OCI-LY7 (cell line): ENCODE results near the gene ITLN1. TPM values are rescaled to one million over a fixed set of nuclear protein-coding genes. Genes with fewer than 3 reads are reported as not detected.

ENCODE experiments used
- BruUV-seq: library from RNA; stranded (reverse); fragments of 400-500 nt; replicated peaks from 2 replicates; lab custom pipeline; 2021; lab: Mats Ljungman, UMichigan
- CTCF ChIA-PET: fragments of 300-600 bp; sonication (Branson Sonifier 250); formaldehyde crosslinking; loops from one replicate; lab custom pipeline; 2022; ENCODE audit warnings: antibody characterized with exemption; ENCODE audit not compliant: unreplicated experiment; lab: Charles Lee
- POLR2A ChIA-PET: fragments of 300-600 bp; sonication (Branson Sonifier 250); formaldehyde crosslinking; loops from one replicate; lab custom pipeline; 2022; ENCODE audit warnings: antibody characterized with exemption; lab: Charles Lee
- DNase-seq: peaks from one replicate; pipeline ENCODE4 v3.0.0-alpha.2; 2015; ENCODE audit warnings: low spot score
- H2AFZ ChIP-seq: fragments of 200-600 bp; sonication (generic), shearing (Covaris generic); 2 replicates; pipeline ENCODE4 v1.6.1; 2014; ENCODE audit warnings: mild to moderate bottlenecking, antibody characterized with exemption, low read length, moderate library complexity
- H3K27ac ChIP-seq: fragments of 200-600 bp; sonication (generic); 2 replicates; pipeline ENCODE4 v1.5.1; 2014; ENCODE audit warnings: mixed run types, low read depth, mild to moderate bottlenecking, moderate library complexity, low read length, inconsistent platforms; ENCODE audit not compliant: poor library complexity, severe bottlenecking
- H3K36me3 ChIP-seq: fragments of 200-600 bp; sonication (generic); 2 replicates; pipeline ENCODE4 v1.6.1; 2014; ENCODE audit warnings: mild to moderate bottlenecking, antibody characterized with exemption, low read length, moderate library complexity, mixed read lengths; ENCODE audit not compliant: insufficient read depth
- H3K4me1 ChIP-seq: fragments of 200-600 bp; sonication (generic); 2 replicates; pipeline ENCODE4 v1.5.1; 2014; ENCODE audit warnings: mild to moderate bottlenecking, low read length; ENCODE audit not compliant: insufficient read depth, poor library complexity, severe bottlenecking
- H3K4me2 ChIP-seq: fragments of 200-600 bp; sonication (generic); 2 replicates; pipeline ENCODE4 v1.6.1; 2014; ENCODE audit warnings: mild to moderate bottlenecking, low read length
- H3K4me3 ChIP-seq: fragments of 200-600 bp; sonication (generic); 2 replicates; pipeline ENCODE4 v1.5.1; 2014; ENCODE audit warnings: mild to moderate bottlenecking, low read depth, low read length; ENCODE audit not compliant: poor library complexity, severe bottlenecking
- H3K79me2 ChIP-seq: fragments of 200-600 bp; sonication (generic); 2 replicates; pipeline ENCODE4 v1.6.1; 2016; ENCODE audit warnings: low read depth, mild to moderate bottlenecking, low read length, moderate library complexity, mixed read lengths; ENCODE audit not compliant: insufficient read depth
- H3K9me2 ChIP-seq: fragments of 200-600 bp; sonication (generic); 2 replicates; pipeline ENCODE4 v1.6.1; 2016; ENCODE audit warnings: mild to moderate bottlenecking, low read length, mixed read lengths; ENCODE audit not compliant: insufficient read depth
- H3K9me3 ChIP-seq: fragments of 200-600 bp; sonication (generic); 2 replicates; pipeline ENCODE4 v1.6.1; 2014; ENCODE audit warnings: mild to moderate bottlenecking, mixed run types, low read length, mixed read lengths
- H4K20me1 ChIP-seq: fragments of 200-600 bp; sonication (generic); 2 replicates; pipeline ENCODE4 v1.6.1; 2014; ENCODE audit warnings: mild to moderate bottlenecking, antibody characterized with exemption, low read length, moderate library complexity, mixed read lengths; ENCODE audit not compliant: insufficient read depth
- CTCF ChIP-seq: fragments of 200-600 bp; sonication (generic); conservative IDR thresholded peaks from 2 replicates; pipeline ENCODE4 v1.5.1; 2014; ENCODE audit warnings: mild to moderate bottlenecking, antibody characterized with exemption, low read length, moderate library complexity, mixed read lengths
- EZH2phosphoT487 ChIP-seq: fragments of 200-600 bp; sonication (generic); IDR thresholded peaks from 2 replicates; pipeline ENCODE4 v1.6.1; 2018; ENCODE audit warnings: low read depth, borderline replicate concordance, mild to moderate bottlenecking, mixed run types, antibody characterized with exemption, low read length, moderate library complexity, mixed read lengths
- intact Hi-C: fragments of 100-400 bp; cut with micrococcal nuclease; formaldehyde crosslinking; loops from one replicate; pipeline ENCODE4 v1.10.0; 2022; ENCODE audit not compliant: unreplicated experiment
- total RNA-seq, 2 experiments: library from RNA; depleted of rRNA in 1 of 2; stranded (reverse); fragments of >200 nt in 1 of 2; shearing (Covaris generic) in 1 of 2; gene quantifications; 2 replicates each; pipeline ENCODE4 v1.2.3, GENCODE V29; 2014 to 2022

Gene ITLN1
- total RNA-seq, 2 experiments from 2014 or later, result not detected

GRCh38 chr1:160836981-160837557, 47.9 kb downstream of the ITLN1 start:
- no peaks in the 10 kb centered on the region for H3K9me2 ChIP-seq
- peak overlapping the region; percentile 63 for H3K27ac ChIP-seq
- H2AFZ ChIP-seq, result peak overlapping the region; percentile 81
- POLR2A ChIA-PET, result interaction anchor here (0.5 to 3.0 kb wide), 10 partner anchors 32 to 475 kb away, joined by 3 to 10 read pairs (median 3); partner anchors contain the start of gene USF1
- peaks cover 33% of the 10 kb centered on the region for H3K4me1 ChIP-seq
- H3K79me2 ChIP-seq, result no peaks in the 10 kb centered on the region
- peak overlapping the region; percentile 60 for H3K4me2 ChIP-seq
- H3K36me3 ChIP-seq, result no peaks in the 10 kb centered on the region
- TF ChIP-seq CTCF (no peak), EZH2phosphoT487 (no peak)
- DNase-seq, result no peak
- no peak overlapping the region for H3K4me3 ChIP-seq
- H4K20me1 ChIP-seq, result no peaks in the 10 kb centered on the region
- intact Hi-C loops, result loop anchor here (10.0 kb wide), 2 partner anchors 258 to 412 kb away; partner anchors contain the start of gene KLHDC9
- no peaks in the 10 kb centered on the region for H3K9me3 ChIP-seq
- BruUV-seq, result TSS peak; percentile 60
- CTCF ChIA-PET, result interaction anchor here (0.5 to 4.9 kb wide), 10 partner anchors 17 to 116 kb away, joined by 3 to 52 read pairs (median 4); partner anchors contain the start of genes ITLN2 and LY9

- H3K36me3 ChIP-seq, result no peaks in the 10 kb centered on the region
- TF ChIP-seq CTCF, result no peak
- no peak for TF ChIP-seq EZH2phosphoT487
- H3K4me3 ChIP-seq, result no peak overlapping the region
- peak overlapping the region; percentile 81 for H2AFZ ChIP-seq
- H3K79me2 ChIP-seq, result no peaks in the 10 kb centered on the region
- intact Hi-C loops, result loop anchor here (10.0 kb wide), 2 partner anchors 258 to 412 kb away; partner anchors contain the start of gene KLHDC9
- peak overlapping the region; percentile 60 for H3K4me2 ChIP-seq
- ChIA-PET CTCF (interaction anchor here (0.7 to 4.9 kb wide), 7 partner anchors 17 to 122 kb away, joined by 3 to 52 read pairs (median 4); partner anchors contain the start of genes ITLN2 and LY9), POLR2A (interaction anchor here (0.5 to 3.0 kb wide), 9 partner anchors 12 to 548 kb away, joined by 3 to 10 read pairs (median 3); partner anchors contain the start of gene USF1)
- H3K4me1 ChIP-seq, result peaks cover 28% of the 10 kb centered on the region
- peak overlapping the region; percentile 63 for H3K27ac ChIP-seq
- no peaks in the 10 kb centered on the region for H3K9me2 ChIP-seq
- no peak for DNase-seq
- H3K9me3 ChIP-seq, result no peaks in the 10 kb centered on the region
- no peaks in the 10 kb centered on the region for H4K20me1 ChIP-seq
- BruUV-seq, result no TSS peak
Measured at GRCh38 chr1:160836561-160836960, 48.4 kb downstream of the ITLN1 start.
